Spleen (tissue), 11 donors: Measurements from ENCODE around the gene IL13RA1. TPM values are rescaled to one million over a fixed set of nuclear protein-coding genes. Genes with fewer than 3 reads are reported as not detected.

ENCODE experiments used
- DNase-seq: peaks from one replicate; pipeline ENCODE4 v3.0.0-alpha.2; 2020
- H3K27ac ChIP-seq, 8 donors: fragments of 200-600 bp; sonication (generic) in 7 of 8; 1 replicate in 4 of 8; 2 replicates in 4 of 8; pipeline versions ENCODE4 v1.5.0 to v1.8.0; 2016 to 2021; ENCODE audit warnings: inconsistent platforms in 4 of 8, mild to moderate bottlenecking in 4 of 8, moderate library complexity in 1 of 8
- H3K27me3 ChIP-seq, 7 donors: fragments of 200-600 bp; sonication (generic) in 6 of 7; replicated peaks in 1 of 7; 1 replicate in 4 of 7; 2 replicates in 3 of 7; pipeline versions ENCODE4 v1.5.0 to v1.8.0; 2016 to 2021; ENCODE audit warnings: inconsistent platforms in 3 of 7, mild to moderate bottlenecking in 1 of 7
- H3K36me3 ChIP-seq, 6 donors: fragments of 200-600 bp; sonication (generic) in 5 of 6; 1 replicate in 4 of 6; 2 replicates in 2 of 6; pipeline versions ENCODE4 v1.5.0 to v1.8.0; 2016 to 2021; ENCODE audit warnings: inconsistent platforms in 2 of 6
- H3K4me1 ChIP-seq, 6 donors: fragments of 200-600 bp; sonication (generic) in 5 of 6; 1 replicate in 3 of 6; 2 replicates in 3 of 6; pipeline versions ENCODE4 v1.5.0 to v1.8.0; 2016 to 2021; ENCODE audit warnings: inconsistent platforms in 3 of 6
- H3K4me3 ChIP-seq, 8 donors: fragments of 200-600 bp; sonication (generic) in 7 of 8; 1 replicate in 4 of 8; 2 replicates in 4 of 8; pipeline versions ENCODE4 v1.5.0 to v1.8.0; 2016 to 2021; ENCODE audit warnings: inconsistent platforms in 4 of 8, mild to moderate bottlenecking in 4 of 8, moderate library complexity in 2 of 8
- H3K9me3 ChIP-seq, 8 donors: fragments of 200-600 bp; sonication (generic) in 7 of 8; 1 replicate in 4 of 8; 2 replicates in 4 of 8; pipeline versions ENCODE4 v1.5.0 to v1.8.0; 2016 to 2021; ENCODE audit warnings: inconsistent platforms in 4 of 8
- CTCF ChIP-seq, 11 experiments: fragments of 200-600 bp in 7 of 11; fragments of 450-650 bp in 4 of 11; sonication (generic) in 4 of 11; IDR thresholded peaks in 8 of 11; conservative IDR thresholded peaks in 3 of 11; 1 replicate in 7 of 11; 2 replicates in 4 of 11; pipeline versions ENCODE4 v1.4.0 to v1.8.0; 2016 to 2021; ENCODE audit warnings: antibody characterized with exemption in 11 of 11, inconsistent platforms in 4 of 11, mild to moderate bottlenecking in 1 of 11
- POLR2A ChIP-seq, 3 donors: fragments of 450-650 bp; IDR thresholded peaks; one replicate each; pipeline ENCODE4 v1.5.1; 2017; ENCODE audit warnings: antibody characterized with exemption in 3 of 3, mild to moderate bottlenecking in 1 of 3
- POLR2AphosphoS5 ChIP-seq, 3 donors: sonication (generic); formaldehyde crosslinking; IDR thresholded peaks; one replicate each; pipeline ENCODE4 v1.5.1; 2017; ENCODE audit warnings: antibody characterized with exemption in 3 of 3
- WGBS, 5 donors: extraction: QIAGEN DNeasy Blood & Tissue Kit in 3 of 5; methylation state at CpG; one replicate each; pipeline versions ENCODE4 v1.1.5 to v1.1.7; 2013 to 2018; 5-methylcytosine and 5-hydroxymethylcytosine counted together
- intact Hi-C: fragments of 100-400 bp; cut with DNase I; formaldehyde crosslinking; loops from one replicate; pipeline ENCODE4 v1.15.0; 2023; ENCODE audit warnings: low total_unique reads
- polyA plus RNA-seq, 3 donors: library from polyadenylated mRNA; stranded (reverse); fragments of 200-250 nt; gene quantifications; one replicate each; pipeline ENCODE4 v1.2.1, GENCODE V29; 2013
- total RNA-seq, 7 donors: library from RNA; depleted of rRNA in 3 of 7; stranded (reverse); fragments of >200 nt in 3 of 7; fragmentation: NEBNext Ultra II Directional in 4 of 7; extraction: Animal tissue kit (Norgen Biotek cat#: 25700) in 4 of 7; gene quantifications; one replicate each; pipeline versions ENCODE4 v1.1.0 to v1.2.1, GENCODE V29; 2016 to 2021
- donor health status: healthy with polysubstance abuse.
- donor health status: DM: no; HTN: no; CAD: no; lungs with moderate emphysema.
- donor health status: DM: no; HTN: no; CAD: no.
- donor health status: Bipolar disorder and iron deficiency.
- donor health status: healthy.
- donor health status: DM: no; HTN: no; CAD: no.
- donor health status: DM: yes; HTN: yes; CAD: no.

IL13RA1 gene
- total and polyA plus RNA-seq, 10 donors: 17.5 to 67.1 (median 45.4) TPM

GRCh38 chrX:118724365-118724764 is 3.0 kb upstream of the IL13RA1 start:
- intact Hi-C loops: no loop called here
- no peaks in the 10 kb centered on the region for H3K36me3 ChIP-seq
- H3K4me1 ChIP-seq: peaks cover 0 to 63% (median 34%) of the 10 kb centered on the region in 6 donors
- H3K27me3 ChIP-seq: peaks cover 0 to 14% (median 0%) of the 10 kb centered on the region in 7 donors
- WGBS, 5 donors: 51 to 66% (median 60%) methylated on average over 5 of the region's 5 CpGs
- H3K9me3 ChIP-seq: no peaks in the 10 kb centered on the region
- no peak overlapping the region for H3K4me3 ChIP-seq
- TF ChIP-seq POLR2A (IDR thresholded peaks at IDR 0.05) (no peak), CTCF (IDR thresholded peaks at IDR 0.05 in 8 of 11, conservative IDR thresholded peaks at IDR 0.05 in 3 of 11) (no peak), POLR2AphosphoS5 (IDR thresholded peaks at IDR 0.05) (no peak)
- H3K27ac ChIP-seq: peak overlapping the region in 4 of 8 donors; percentile 26 to 95 (median 78)
- no peak for DNase-seq

DNA sequence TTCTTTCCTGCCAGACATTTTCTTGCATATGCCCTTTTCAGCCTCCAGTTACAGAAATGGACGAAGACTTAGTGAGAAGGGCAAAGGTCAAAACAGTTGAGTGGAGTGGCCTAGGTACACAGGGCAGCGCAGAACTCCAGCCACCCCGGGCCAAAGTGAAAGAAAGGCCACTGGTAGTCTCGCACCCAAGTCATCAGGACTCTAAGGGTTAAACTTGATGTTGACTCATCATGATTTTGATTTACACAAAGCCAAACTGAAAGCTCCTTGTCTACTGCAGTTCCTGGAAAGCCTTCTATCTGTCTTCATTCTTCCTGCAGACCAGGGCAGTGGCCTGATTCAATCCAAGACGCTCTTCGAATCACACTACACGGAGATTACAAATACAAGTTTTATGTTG is 2.6 kb upstream of the IL13RA1 start:
- 58 to 79% (median 64%) methylated on average over 7 of the region's 7 CpGs for WGBS, 5 donors
- no peak for TF ChIP-seq CTCF (IDR thresholded peaks at IDR 0.05 in 8 of 11, conservative IDR thresholded peaks at IDR 0.05 in 3 of 11)
- no peak for TF ChIP-seq POLR2A (IDR thresholded peaks at IDR 0.05)
- TF ChIP-seq POLR2AphosphoS5 (IDR thresholded peaks at IDR 0.05): no peak
- Histone ChIP-seq H3K36me3 (no peaks in the 10 kb centered on the region), H3K4me1 (peaks cover 0 to 63% (median 36%) of the 10 kb centered on the region in 6 donors), H3K9me3 (no peaks in the 10 kb centered on the region), H3K27me3 (peaks cover 0 to 14% (median 0%) of the 10 kb centered on the region in 7 donors), H3K4me3 (no peak overlapping the region), H3K27ac (peak overlapping the region in 4 of 8 donors; percentile 26 to 95 (median 78))
- no peak for DNase-seq
- intact Hi-C loops: no loop called here

DNA sequence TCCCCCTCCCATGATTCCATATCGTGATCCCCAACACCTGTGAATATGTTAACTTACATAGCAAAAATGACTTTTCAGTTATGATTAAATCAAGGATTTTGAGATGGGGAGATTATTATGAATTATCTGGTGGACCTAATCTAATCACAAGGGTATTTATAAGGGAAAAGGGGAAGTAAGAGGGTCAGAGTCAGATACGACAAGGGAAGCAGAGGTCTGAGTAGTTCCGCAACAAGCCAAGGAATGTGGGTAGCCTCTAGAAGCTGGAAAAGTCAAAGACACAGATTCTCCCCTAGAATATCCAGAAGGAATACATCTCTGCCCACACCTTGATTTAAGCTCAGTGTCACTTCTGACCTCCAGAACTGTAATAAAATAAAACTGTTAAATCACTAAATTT is 1.0 kb upstream of the IL13RA1 start:
- H3K27me3 ChIP-seq: peaks cover 0 to 14% (median 0%) of the 10 kb centered on the region in 7 donors
- H3K36me3 ChIP-seq: no peaks in the 10 kb centered on the region
- H3K4me1 ChIP-seq: peaks cover 0 to 68% (median 46%) of the 10 kb centered on the region in 6 donors
- intact Hi-C loops: no loop called here
- no peak for DNase-seq
- H3K4me3 ChIP-seq: peak overlapping the region in 4 of 8 donors; percentile 55 to 77 (median 59)
- H3K27ac ChIP-seq: peak overlapping the region; percentile 55 to 95 (median 90)
- WGBS, 5 donors: 51 to 66% (median 59%) methylated on average over 3 of the region's 3 CpGs
- TF ChIP-seq CTCF (IDR thresholded peaks at IDR 0.05 in 8 of 11, conservative IDR thresholded peaks at IDR 0.05 in 3 of 11) (no peak), POLR2AphosphoS5 (IDR thresholded peaks at IDR 0.05) (no peak)
- no peaks in the 10 kb centered on the region for H3K9me3 ChIP-seq

- H3K4me1 ChIP-seq: peaks cover 0 to 68% (median 46%) of the 10 kb centered on the region in 6 donors
- H3K4me3 ChIP-seq: peak overlapping the region; percentile 34 to 77 (median 52)
- peaks cover 0 to 4% (median 0%) of the 10 kb centered on the region in 8 donors for H3K9me3 ChIP-seq
- DNase-seq: peak; percentile 83
- 0 to 52% (median 2%) methylated on average over 21 to 73 of the region's 73 CpGs for whole genome bisulfite sequencing, 5 donors
- TF ChIP-seq CTCF (IDR thresholded peaks at IDR 0.05 in 8 of 11, conservative IDR thresholded peaks at IDR 0.05 in 3 of 11) (no peak), POLR2A (IDR thresholded peaks at IDR 0.05) (no peak), POLR2AphosphoS5 (IDR thresholded peaks at IDR 0.05) (peak; percentile 42 to 58 (median 49))
- intact Hi-C loops: no loop called here
- peaks cover 0 to 14% (median 0%) of the 10 kb centered on the region in 7 donors for H3K27me3 ChIP-seq
- no peaks in the 10 kb centered on the region for H3K36me3 ChIP-seq
- peak overlapping the region; percentile 55 to 95 (median 90) for H3K27ac ChIP-seq
These were observed 407 bp downstream of the IL13RA1 start for GRCh38 chrX:118727686-118728339.
